GM10248 (cell line): ENCODE results near the gene TNNT2.

Experiments used
- CTCF ChIA-PET: fragments of 300-600 bp; sonication (Branson Sonifier 250); formaldehyde crosslinking; extraction: SDS; loops from one replicate; lab custom pipeline; 2021; ENCODE audit warnings: antibody characterized with exemption; lab: Yijun Ruan, JAX
- POLR2A ChIA-PET: fragments of 350-650 bp; sonication (Branson Sonifier 250); formaldehyde crosslinking; extraction: SDS; loops from one replicate; lab custom pipeline; 2020; ENCODE audit warnings: antibody characterized with exemption; lab: Yijun Ruan, JAX
- DNase-seq: peaks from one replicate; pipeline ENCODE4 v3.0.0; 2012; ENCODE audit errors: extremely low spot score
- TF ChIP-seq, protein P1 (sequence below): IDR thresholded peaks from 2 replicates; pipeline ENCODE4 v1.5.1; 2012; ENCODE audit warnings: mild to moderate bottlenecking, low read depth; ENCODE audit errors: extremely low read depth, missing control alignments, control extremely low read depth

TNNT2 gene

DNA sequence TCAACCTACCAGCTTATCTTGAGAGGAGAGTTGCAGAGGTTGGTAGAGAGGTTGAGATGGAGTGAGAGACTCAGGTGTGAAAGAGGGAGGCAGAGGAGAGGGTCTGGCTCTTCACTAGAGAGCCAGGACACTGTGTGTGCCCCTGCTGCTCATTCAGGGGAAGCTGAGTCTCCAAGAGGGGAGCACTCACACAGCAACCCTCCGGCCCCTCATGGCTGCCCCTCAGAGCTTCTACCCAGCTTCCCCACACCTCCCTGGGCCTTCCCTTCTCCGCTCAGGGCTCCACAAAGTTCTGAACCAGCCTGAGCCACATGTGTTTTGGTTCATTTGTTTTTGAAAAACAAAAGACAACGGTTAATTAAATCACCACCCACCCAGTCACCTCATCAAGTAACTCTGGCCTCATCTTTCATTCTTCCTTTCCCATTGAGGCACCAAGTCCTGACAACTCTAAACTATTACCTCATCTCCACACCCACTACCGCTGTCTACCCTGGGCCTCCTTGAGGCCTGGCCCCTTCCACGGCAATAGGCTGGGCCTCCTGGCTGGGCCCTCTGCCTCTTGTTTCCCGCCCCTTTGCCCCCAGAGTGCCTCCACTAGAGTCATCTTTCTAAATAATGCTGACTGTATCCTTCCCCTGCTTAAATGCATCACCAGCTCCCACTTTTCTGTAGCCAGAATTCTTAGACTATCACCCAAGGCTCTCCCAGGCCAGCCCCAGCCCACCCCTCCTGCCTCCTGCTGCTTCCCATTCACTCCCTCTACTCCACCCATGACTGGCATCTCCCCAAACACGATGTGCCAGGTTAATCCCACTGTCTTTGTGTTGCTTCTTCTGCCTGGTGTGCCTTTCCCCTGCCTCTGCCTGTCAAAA is 33.0 kb downstream of the TNNT2 start:
- TF ChIP-seq, protein P1, sequence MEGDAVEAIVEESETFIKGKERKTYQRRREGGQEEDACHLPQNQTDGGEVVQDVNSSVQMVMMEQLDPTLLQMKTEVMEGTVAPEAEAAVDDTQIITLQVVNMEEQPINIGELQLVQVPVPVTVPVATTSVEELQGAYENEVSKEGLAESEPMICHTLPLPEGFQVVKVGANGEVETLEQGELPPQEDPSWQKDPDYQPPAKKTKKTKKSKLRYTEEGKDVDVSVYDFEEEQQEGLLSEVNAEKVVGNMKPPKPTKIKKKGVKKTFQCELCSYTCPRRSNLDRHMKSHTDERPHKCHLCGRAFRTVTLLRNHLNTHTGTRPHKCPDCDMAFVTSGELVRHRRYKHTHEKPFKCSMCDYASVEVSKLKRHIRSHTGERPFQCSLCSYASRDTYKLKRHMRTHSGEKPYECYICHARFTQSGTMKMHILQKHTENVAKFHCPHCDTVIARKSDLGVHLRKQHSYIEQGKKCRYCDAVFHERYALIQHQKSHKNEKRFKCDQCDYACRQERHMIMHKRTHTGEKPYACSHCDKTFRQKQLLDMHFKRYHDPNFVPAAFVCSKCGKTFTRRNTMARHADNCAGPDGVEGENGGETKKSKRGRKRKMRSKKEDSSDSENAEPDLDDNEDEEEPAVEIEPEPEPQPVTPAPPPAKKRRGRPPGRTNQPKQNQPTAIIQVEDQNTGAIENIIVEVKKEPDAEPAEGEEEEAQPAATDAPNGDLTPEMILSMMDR = no peak
- no peak for DNase-seq
- ChIA-PET POLR2A (no interaction called here), CTCF (interaction anchor here (0.8 to 1.8 kb wide), 2 partner anchors 11 to 17 kb away, joined by 3 to 6 read pairs; no protein-coding TSS in a partner anchor)

DNA sequence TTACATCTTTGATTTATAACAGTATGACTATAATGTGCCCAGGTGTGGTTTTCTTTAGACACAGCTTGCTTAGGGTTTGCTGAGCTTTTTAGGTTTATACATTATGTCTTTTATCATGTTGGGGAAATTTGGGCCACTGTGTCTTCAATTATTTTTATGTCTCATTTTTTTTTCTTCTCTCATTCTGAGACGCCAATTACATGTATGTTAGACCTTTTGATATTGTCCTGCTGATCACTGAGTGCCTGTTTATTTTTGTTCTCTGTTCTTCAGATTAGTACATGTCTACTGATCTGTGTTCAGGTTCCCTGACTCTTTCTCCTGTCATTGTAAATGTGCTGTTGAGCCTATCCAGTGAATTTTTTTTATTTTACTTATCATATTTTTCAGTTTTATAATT is 36.1 kb downstream of the TNNT2 start:
- TF ChIP-seq, protein P1 = no peak
- CTCF ChIA-PET = no interaction called here
- POLR2A ChIA-PET = no interaction called here
- no peak for DNase-seq

DNA sequence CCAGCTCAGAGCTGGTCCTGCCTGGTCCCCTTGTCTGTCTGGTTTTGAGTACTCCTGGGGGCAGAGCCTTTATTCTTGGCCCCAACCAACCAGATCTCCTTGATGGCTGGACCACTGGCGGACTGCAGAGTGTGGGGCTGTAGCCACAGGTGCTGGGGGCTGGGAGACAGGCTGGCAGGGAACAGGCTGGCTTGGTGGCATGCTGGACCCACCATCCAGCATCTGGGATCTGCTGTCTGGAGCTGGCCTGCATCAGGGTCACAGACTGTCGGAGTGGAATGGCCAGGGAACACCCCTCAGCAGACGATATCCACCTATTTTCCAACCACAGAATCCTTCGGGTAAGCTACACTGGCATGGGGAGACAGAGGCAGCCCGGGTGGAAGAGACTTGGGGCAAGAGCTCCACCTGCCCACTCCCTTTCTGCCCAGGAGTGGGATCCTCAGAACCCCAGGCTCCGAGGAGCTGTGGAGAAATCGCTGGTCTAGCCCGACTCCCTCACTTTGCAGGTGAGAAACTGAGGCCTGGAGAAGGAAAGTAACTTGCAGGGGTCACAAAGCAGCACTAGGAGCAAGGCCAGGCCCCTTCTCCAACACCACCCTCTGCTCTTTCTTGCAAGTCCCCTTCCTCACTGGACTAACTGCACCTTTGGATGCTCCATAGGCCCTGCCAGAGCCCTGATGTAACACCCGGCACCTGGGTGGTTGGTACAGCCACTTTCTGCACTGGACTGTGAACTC is 40.6 kb downstream of the TNNT2 start:
- no peak for DNase-seq
- ChIA-PET POLR2A (no interaction called here), CTCF (interaction anchor here (1.4 to 1.5 kb wide), 2 partner anchors 11 to 12 kb away, joined by 5 to 8 read pairs; no protein-coding TSS in a partner anchor)
- TF ChIP-seq, protein P1 = no peak

DNA sequence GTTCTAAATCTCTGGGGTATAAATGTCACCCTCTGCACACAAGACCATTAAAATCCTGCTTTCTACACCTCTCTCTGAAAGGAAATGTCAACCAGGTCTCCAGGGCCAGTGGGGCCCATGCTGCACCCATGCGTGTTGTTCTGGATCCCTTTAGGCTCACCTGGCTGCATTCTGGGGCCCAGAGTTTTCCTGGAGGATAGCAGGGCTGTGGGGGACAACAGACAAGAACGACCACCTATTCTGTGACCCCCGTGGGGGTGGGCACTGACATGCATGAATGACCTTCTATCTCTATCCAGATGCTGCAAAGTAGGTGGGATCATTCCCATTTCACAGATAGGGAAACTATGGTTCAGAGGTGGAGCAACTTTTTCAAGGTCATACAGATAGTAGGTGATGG is 41.6 kb downstream of the TNNT2 start:
- no peak for DNase-seq
- TF ChIP-seq, protein P1 = no peak
- CTCF ChIA-PET = interaction anchor here (1.5 kb wide), 1 partner anchor 12 kb away, joined by 8 read pairs; no protein-coding TSS in a partner anchor
- POLR2A ChIA-PET = no interaction called here

DNA sequence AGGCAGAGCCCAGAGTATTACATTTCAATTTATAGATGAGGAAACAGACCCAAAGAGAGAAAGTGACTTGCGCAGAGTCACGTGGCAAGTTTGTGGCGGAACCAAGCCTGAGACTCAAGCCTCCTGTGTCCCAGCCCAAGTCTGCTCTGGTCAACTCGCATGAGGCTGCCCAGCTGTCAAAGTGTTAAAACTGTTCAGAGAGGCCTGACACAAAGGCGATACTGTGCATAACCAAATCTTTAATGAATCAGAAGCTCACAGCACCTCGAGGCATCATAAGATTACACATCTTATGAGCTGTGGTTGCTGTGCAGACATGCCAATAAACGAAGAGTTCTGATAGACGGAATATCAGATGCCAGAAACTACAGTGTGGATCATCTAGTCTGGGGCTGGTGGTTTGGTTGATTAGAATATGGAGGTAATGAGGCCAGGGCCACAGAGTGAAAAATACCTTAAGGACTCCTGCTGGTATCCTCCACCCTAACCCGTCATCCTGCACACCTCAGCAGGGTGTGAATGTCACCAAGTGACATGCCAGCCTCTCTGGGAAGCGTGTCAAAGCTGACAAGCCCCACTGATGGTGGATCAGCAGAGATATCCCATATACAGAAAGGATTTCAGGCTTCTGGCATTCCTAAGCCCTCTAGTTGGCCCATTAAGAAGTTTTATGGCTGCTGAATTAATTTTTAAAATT is 42.2 kb downstream of the TNNT2 start:
- DNase-seq = no peak
- TF ChIP-seq, protein P1 = no peak
- CTCF ChIA-PET = interaction anchor here (1.5 kb wide), 1 partner anchor 12 kb away, joined by 8 read pairs; no protein-coding TSS in a partner anchor
- POLR2A ChIA-PET = no interaction called here

DNA sequence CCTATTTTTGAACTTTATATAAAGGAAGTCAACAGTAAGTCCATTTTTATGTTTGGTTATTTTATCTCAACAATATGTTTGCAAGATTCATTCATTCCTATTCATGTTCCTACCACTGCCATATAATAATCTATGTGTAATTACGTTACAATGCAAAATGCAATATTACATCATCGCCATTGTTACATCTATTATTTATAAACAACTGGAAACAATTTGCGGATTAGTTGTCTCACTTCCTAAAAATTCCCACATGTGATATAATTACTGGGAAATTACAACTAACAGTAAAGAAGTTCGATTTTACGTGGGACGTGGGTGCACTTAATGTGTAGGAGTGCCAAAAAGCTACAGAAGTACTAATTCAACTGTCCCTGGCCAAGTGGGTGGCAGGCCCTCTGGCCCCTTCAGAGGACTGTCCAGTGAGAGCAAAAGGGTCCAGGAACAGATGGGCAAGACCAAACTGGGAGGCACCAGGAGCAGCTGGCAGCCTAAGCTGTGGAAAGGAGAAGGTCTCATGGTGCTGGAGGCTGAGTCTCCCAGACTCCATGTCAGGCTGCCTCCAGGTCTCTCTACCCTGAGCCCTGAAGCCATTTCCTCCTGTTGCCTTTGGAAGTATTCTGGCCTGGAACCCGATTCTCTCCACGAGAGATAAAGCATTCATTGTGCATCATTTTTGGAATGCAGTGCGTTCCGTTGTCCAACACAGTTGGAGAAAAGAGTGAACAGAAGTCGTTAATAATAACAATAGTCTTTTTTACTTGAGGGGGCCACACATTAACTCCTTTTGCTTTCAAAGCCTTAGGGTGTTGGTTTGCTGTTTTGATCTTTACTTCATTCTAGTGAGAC is 42.9 kb downstream of the TNNT2 start:
- POLR2A ChIA-PET = no interaction called here
- CTCF ChIA-PET = interaction anchor here (0.8 to 1.2 kb wide), 2 partner anchors 14 to 178 kb away, joined by 3 read pairs; no protein-coding TSS in a partner anchor
- TF ChIP-seq, protein P1 = no peak
- no peak for DNase-seq
